ENCODE measurements around the gene FRMD4A.

Gene FRMD4A

GRCh38 chr10:13614530-13615332 lies 716.0 kb downstream of the FRMD4A start:
- DNase-seq: no peak

GRCh38 chr10:13613519-13613918 lies 717.2 kb downstream of the FRMD4A start:
- DNase-seq: no peak

- DNase-seq: no peak
Measured at GRCh38 chr10:13612654-13613373, 717.9 kb downstream of the FRMD4A start.

GRCh38 chr10:13608246-13608853 lies 722.4 kb downstream of the FRMD4A start:
- no peak for DNase-seq

- no peak for DNase-seq
Measured at GRCh38 chr10:13604357-13605040, 726.2 kb downstream of the FRMD4A start.

GRCh38 chr10:13597909-13598308 lies 732.8 kb downstream of the FRMD4A start:
- DNase-seq: no peak

GRCh38 chr10:13594641-13595040 lies 736.1 kb downstream of the FRMD4A start:
- DNase-seq: no peak

Measured in activated naive CD4-positive, alpha-beta T cell treated with Interleukin-2 at 50 U/mL for 16 hours (primary cell).